ENCODE data around the gene LAMC2.

LAMC2 gene

DNA sequence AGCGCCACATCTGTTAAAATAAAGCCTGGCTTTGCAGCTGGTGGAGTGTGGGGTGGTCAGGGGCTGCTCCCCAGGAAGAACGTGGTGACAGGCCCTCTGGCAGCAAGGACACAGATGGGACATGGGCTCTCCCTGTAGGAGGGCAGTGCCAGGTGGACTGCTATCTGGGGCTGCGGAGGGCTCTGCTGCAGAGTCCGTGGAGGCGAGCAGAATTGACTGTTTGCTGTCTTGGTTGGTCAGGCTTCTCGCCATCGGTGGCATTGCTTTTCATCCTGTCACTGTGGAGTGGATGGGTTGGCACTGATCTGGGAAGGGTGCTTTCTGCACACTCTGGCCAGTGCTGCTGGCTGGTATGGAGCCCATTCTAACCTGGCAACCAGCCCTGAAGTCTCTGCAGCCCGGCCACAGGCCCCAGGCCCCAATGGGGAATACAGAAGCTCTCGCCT, 103.0 kb downstream of the LAMC2 start:
- TF ChIP-seq, protein P1, sequence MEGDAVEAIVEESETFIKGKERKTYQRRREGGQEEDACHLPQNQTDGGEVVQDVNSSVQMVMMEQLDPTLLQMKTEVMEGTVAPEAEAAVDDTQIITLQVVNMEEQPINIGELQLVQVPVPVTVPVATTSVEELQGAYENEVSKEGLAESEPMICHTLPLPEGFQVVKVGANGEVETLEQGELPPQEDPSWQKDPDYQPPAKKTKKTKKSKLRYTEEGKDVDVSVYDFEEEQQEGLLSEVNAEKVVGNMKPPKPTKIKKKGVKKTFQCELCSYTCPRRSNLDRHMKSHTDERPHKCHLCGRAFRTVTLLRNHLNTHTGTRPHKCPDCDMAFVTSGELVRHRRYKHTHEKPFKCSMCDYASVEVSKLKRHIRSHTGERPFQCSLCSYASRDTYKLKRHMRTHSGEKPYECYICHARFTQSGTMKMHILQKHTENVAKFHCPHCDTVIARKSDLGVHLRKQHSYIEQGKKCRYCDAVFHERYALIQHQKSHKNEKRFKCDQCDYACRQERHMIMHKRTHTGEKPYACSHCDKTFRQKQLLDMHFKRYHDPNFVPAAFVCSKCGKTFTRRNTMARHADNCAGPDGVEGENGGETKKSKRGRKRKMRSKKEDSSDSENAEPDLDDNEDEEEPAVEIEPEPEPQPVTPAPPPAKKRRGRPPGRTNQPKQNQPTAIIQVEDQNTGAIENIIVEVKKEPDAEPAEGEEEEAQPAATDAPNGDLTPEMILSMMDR (IDR thresholded peaks at IDR 0.05) = no peak
- TF ChIP-seq ZFX (IDR thresholded peaks at IDR 0.05; ENCODE audit: borderline replicate concordance) = no peak
- no peak overlapping the region for H3K27ac ChIP-seq

DNA sequence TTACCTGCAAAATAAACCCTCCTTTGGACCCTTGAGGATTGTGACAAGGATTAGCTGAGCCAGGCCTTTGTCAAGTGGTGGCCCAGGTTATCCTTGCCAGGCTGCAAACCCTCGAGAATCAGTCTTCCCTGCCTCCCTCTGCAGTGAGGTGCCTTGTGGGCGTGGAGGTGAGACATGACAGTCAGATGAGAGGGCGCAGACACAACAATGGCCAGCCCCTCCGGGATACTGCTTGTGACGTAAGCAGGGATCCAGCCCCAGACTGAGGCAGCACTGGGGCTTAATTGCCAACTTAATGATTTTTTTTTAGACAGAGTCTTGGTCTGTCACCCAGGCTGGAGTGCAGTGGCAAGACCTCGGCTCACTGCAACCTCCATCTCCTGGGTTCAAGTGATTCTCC, 104.6 kb downstream of the LAMC2 start:
- TF ChIP-seq ZFX (IDR thresholded peaks at IDR 0.05; ENCODE audit: borderline replicate concordance) = no peak
- TF ChIP-seq, protein P1 (IDR thresholded peaks at IDR 0.05) = no peak
- no peak overlapping the region for H3K27ac ChIP-seq

DNA sequence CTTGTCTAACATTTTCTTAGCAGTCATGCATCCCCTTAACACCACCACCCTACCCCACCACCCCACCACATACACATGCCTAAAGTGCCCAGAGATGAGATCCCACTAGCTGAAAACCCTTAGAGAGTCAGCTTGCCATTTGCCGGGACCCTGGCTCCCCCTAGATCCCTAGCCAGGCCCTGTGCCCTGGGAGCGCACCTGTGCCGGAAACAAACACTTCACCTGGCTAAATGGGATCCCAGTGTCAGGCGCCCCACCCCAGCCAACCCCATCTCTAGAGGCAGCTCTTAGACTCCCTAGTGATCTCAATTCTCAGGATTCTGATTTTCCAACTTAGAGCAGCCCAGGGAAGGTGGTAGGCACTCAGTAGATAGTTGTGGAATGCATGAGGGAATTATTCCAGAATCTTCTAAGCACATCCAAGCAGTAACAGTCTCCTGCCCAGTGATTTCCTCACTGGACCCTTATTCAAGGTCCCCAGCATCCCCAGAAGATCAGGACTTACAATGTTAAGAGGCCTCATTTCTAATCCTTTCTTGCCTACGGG, 105.2 kb downstream of the LAMC2 start:
- TF ChIP-seq, protein P1 (IDR thresholded peaks at IDR 0.05) = no peak
- TF ChIP-seq ZFX (IDR thresholded peaks at IDR 0.05; ENCODE audit: borderline replicate concordance) = no peak
- H3K27ac ChIP-seq = no peak overlapping the region

DNA sequence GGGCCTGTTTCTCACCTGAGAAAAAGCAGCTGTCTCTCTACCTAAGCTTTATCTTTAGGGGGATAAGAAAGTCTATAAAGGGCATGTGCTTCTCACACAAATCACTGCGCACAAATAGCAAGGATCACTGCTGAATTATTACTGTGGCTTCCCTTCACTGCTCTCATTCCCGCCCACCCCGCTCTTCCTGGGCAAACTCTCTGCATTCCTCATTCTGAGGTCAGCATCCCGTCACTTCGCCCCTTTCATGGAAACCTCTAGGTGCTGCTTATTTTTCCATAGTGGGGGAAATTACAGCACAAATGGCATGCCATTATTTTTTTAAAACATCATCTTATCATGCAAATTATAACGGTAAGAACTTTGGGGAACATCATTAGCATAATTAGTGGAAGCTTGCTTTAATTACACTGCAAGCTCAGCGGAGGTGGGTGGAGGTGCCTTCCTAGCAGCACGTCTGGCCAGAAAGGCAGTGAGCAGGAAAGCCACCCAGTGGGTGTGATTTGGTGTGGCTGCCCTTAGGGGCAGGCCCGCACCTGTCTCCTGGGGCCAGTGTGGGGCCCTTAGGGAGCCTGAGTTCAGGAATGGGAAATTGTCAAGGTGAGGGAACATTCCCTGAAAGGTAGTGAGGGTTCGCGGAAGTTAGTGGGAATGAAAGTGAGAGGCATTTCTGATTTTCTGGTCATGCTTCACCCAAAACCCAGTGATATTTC, 105.9 kb downstream of the LAMC2 start:
- TF ChIP-seq, protein P1 (IDR thresholded peaks at IDR 0.05) = no peak
- no peak for TF ChIP-seq ZFX (IDR thresholded peaks at IDR 0.05; ENCODE audit: borderline replicate concordance)
- no peak overlapping the region for H3K27ac ChIP-seq

DNA sequence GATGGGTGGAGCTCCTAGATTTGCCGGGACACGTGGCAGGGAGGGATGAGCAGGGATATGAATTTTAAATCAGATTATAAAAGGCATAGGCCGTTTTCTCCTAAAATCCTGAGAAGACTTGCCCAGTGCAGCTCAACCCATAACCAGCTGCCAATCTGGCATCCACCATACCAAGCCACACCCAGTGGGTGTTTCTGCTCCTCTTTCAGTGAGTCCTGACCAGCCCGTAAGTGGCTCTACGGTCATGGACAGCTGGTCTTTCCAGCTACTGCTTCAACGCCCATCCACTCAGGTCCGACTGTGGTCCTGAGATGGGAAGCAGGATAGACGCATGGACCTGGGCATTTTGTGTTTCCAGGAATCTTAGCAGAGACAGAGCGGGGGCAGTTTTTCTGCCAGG, 107.2 kb downstream of the LAMC2 start:
- TF ChIP-seq, protein P1 (IDR thresholded peaks at IDR 0.05) = no peak
- TF ChIP-seq ZFX (IDR thresholded peaks at IDR 0.05; ENCODE audit: borderline replicate concordance) = no peak
- H3K27ac ChIP-seq = no peak overlapping the region

DNA sequence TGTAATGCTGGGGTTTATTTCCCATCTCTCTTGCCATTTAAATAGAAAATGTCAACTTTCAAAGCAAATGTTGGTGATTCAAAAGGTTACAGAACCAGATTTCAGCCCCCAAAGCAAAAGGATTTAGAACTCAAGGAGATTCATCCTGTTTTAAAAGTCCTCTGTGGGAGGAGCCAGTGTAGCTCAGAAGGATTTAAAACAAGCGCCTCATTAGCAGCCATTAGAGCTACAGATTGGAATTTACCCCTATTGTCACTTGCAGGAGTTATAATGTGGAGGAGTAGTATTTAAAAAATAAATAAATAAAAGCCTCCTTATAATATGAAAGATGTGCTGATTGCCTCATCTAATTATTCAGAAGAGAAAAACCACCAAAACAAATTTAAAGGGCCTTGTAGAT, 107.8 kb downstream of the LAMC2 start:
- TF ChIP-seq, protein P1 (IDR thresholded peaks at IDR 0.05) = no peak
- no peak for TF ChIP-seq ZFX (IDR thresholded peaks at IDR 0.05; ENCODE audit: borderline replicate concordance)
- no peak overlapping the region for H3K27ac ChIP-seq
